Jurkat, Clone E6-1 (cell line): ENCODE measurements around the gene POLN.

ENCODE experiments used
- DNase-seq: peaks from one replicate; pipeline ENCODE4 v3.0.0-alpha.2; 2011; ENCODE audit warnings: low read depth, low spot score
- H3K4me3 ChIP-seq: 2 replicates; pipeline ENCODE4 v1.5.1; 2011; ENCODE audit warnings: mild to moderate bottlenecking, low read length, control low read depth, moderate library complexity

Gene POLN

DNA sequence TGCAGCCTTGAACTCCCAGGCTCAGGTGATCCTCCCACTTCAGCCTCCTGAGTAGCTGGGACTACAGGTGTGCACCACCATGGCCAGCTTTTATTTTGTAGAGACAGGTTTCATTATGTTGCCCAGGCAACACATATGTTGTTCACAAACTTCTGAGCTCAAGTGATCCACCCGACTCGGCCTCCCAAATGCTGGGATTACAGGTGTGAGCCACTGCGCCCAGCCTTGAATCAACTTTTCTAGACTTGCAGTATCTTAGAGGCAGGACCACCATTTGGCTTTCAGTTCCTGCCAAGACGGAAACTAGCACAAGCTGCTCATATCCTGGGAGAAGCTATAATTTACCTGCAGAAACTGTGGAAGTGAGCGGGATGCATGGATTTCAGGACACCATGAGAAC lies 162.9 kb downstream of the POLN start:
- DNase-seq, result no peak
- H3K4me3 ChIP-seq, result no peak overlapping the region

DNA sequence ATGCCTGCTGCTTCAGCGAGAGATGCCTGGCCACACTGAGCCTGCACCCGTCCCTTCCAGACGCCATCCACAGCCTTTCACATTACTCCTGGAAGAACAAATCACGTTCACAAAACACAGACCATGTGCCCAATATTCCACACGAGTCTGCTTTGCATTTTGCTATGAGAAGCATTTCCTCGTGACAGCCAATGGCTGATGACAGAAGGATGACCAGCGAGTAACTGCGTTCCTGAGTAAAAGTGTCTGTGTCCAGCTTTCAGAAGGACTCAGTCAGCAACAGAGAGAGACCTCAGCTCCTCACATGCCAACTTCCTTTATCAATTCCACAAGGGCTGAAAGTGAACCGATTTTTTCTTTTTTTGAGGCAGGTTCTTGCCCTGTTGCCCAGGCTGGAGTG lies 163.3 kb downstream of the POLN start:
- no peak for DNase-seq
- no peak overlapping the region for H3K4me3 ChIP-seq

GRCh38 chr4:2077537-2078460 lies 164.1 kb downstream of the POLN start:
- no peak overlapping the region for H3K4me3 ChIP-seq
- no peak for DNase-seq

- DNase-seq, result no peak
- no peak overlapping the region for H3K4me3 ChIP-seq
Measured at GRCh38 chr4:2076908-2077536, 164.9 kb downstream of the POLN start.

GRCh38 chr4:2075987-2076907 lies 165.7 kb downstream of the POLN start:
- H3K4me3 ChIP-seq, result no peak overlapping the region
- DNase-seq, result no peak

- no peak overlapping the region for H3K4me3 ChIP-seq
- no peak for DNase-seq
Measured at GRCh38 chr4:2075171-2075986, 166.5 kb downstream of the POLN start.

GRCh38 chr4:2074588-2074987 lies 167.3 kb downstream of the POLN start:
- no peak overlapping the region for H3K4me3 ChIP-seq
- DNase-seq, result no peak

DNA sequence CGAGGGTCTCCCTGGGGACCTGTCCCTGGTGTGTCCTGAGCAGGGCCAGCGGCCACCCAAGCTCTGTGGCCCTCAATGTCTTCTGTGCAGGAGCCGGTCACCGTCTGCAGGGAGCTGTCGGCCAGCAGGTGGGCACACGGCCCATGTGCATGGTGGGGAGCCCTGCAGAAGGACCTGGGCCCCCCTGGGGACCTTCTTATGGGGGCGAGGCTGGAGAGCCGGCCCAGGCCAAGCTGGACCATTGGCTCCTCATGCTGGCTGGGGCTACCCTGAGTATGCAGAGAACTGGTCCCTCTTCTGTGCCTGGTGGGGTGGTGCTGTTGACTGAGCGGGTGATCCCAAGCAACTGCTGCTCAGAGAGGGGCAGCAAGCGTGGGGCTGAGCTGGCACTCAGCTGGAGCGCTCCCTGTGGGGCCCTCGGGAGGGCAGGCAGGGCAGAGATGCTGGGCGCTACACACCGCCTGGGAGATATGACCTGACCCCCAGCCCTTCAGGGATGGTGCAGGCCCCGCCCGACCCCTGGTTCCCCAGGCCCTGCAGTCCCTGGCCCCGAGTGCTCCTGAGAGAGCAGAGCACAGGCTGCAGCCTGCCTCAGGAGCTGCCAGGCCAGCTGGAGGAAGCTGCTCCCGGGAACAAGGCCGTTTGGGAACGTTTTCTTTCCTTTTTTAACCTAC lies 168.0 kb downstream of the POLN start:
- no peak overlapping the region for H3K4me3 ChIP-seq
- no peak for DNase-seq

- no peak overlapping the region for H3K4me3 ChIP-seq
- no peak for DNase-seq
Measured at GRCh38 chr4:2072971-2073807, 168.7 kb downstream of the POLN start.

- DNase-seq, result no peak
- H3K4me3 ChIP-seq, result no peak overlapping the region
Measured at GRCh38 chr4:2071912-2072867, 169.7 kb downstream of the POLN start.

- no peak overlapping the region for H3K4me3 ChIP-seq
- no peak for DNase-seq
Measured at GRCh38 chr4:2071252-2071911, 170.5 kb downstream of the POLN start.

DNA sequence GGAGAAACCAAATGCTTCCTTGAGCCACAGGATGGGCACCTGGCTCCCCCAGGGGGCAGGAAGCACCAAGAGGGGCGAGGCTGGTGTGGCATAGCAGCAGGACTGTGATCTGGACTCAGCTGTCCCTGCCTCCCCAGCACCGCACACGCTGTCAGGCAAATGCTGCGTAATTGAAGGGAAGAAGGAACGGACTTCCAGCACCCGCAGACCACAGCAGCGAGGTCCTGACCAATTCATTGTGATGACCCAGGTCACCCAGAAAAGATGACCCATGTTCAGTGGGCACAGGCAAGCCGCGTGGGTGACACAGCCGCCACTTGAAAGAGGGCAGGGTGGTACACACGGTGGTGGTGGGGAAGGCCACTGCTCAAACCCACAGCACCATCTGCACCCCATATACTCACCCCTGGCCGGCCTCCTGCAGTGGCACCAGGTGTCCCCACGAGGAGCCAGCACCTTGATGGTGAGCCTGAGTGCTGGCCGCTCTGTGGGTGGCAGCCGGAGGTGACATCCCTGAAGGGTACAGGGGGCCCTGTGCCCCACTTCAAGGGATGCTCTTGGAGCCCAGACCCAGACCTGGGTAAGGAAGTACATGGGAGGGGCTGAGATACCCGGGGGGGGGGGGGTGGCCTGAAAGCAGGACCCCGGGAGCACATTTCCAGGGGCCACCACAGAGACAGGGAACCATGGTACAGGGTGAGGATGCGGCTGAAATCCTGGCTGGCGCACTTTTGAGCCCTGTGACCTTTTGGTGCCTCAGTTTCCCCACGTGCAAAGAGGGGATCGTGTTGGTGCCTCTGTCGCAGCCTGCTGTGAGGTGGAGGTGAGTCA lies 171.3 kb downstream of the POLN start:
- no peak overlapping the region for H3K4me3 ChIP-seq
- no peak for DNase-seq

DNA sequence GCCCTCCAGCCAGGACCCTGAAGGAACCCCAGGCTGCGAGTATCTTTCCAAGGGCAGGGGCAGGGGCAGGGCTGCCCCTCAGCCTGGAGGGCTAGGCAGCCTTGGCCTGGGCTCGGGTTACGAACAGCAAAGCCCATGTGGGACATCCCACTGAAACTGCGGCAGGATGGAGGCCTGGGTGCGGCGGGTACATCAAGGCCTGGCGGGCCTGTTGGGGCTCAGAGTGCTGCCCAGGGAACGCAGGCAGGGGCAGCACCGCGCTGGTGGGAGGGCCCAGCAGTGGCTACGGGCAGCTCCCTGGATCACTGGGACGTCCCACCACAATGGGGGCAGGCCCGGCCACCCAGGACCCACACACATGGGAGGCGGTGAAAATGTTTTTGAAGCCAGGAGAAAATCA lies 171.9 kb downstream of the POLN start:
- no peak for DNase-seq
- no peak overlapping the region for H3K4me3 ChIP-seq

GRCh38 chr4:2069161-2069971 lies 172.6 kb downstream of the POLN start:
- H3K4me3 ChIP-seq, result no peak overlapping the region

More at GRCh38 chr4:2069161-2069971, 172.6 kb downstream of the POLN start:
- DNase-seq, result no peak
